Peyer's patch (tissue), 4 donors: ENCODE measurements around the gene RAI14.

Source experiments
- CTCF ChIP-seq, 6 experiments: fragments of 450-650 bp in 4 of 6; fragments of 200-600 bp in 2 of 6; sonication (generic) in 1 of 6; IDR thresholded peaks; one replicate each; pipeline ENCODE4 v1.5.1; 2017 to 2019; ENCODE audit warnings: antibody characterized with exemption in 6 of 6, mild to moderate bottlenecking in 3 of 6, moderate library complexity in 1 of 6
- POLR2A ChIP-seq, 2 donors: fragments of 450-650 bp; IDR thresholded peaks; one replicate each; pipeline ENCODE4 v1.5.1; 2017; ENCODE audit warnings: antibody characterized with exemption in 2 of 2, mild to moderate bottlenecking in 2 of 2, moderate library complexity in 2 of 2

GRCh38 chr5:34787035-34787434, 130.9 kb downstream of the RAI14 start:
- TF ChIP-seq CTCF (IDR thresholded peaks at IDR 0.05) (no peak), POLR2A (IDR thresholded peaks at IDR 0.05) (no peak)
